IMR-90 (cell line): ENCODE results near the gene ANKRD37. TPM values are rescaled to one million over a fixed set of nuclear protein-coding genes. Genes with fewer than 3 reads are reported as not detected.

Experiments used
- ATAC-seq: fragments of 200-7000 bp; cut with Tn5 transposase; 2 replicates; pipeline ENCODE4 v1.9.1; 2020; ENCODE audit warnings: low read depth, mild to moderate bottlenecking, moderate library complexity
- BruUV-seq: library from RNA; stranded (reverse); fragments of 400-500 nt; replicated peaks from 2 replicates; lab custom pipeline; 2021; lab: Mats Ljungman, UMichigan
- CTCF ChIA-PET: fragments of 300-600 bp; formaldehyde crosslinking; extraction: SDS; loops from one replicate; lab custom pipeline; 2021; ENCODE audit warnings: antibody characterized with exemption; lab: Yijun Ruan, JAX
- POLR2A ChIA-PET: fragments of 300-600 bp; sonication (Branson Sonifier 250); formaldehyde crosslinking; loops from one replicate; lab custom pipeline; 2022; ENCODE audit warnings: antibody characterized with exemption; ENCODE audit not compliant: unreplicated experiment; lab: Charles Lee
- DNase-seq: peaks from one replicate; pipeline ENCODE4 v3.0.0; 2013
- H2AFZ ChIP-seq: replicated peaks from 2 replicates; pipeline ENCODE3; 2013; ENCODE audit warnings: low read length, mild to moderate bottlenecking; ENCODE audit not compliant: poor library complexity
- H2AK5ac ChIP-seq: 2 replicates; pipeline ENCODE4 v1.6.1; 2013; ENCODE audit warnings: low read depth, low read length, inconsistent platforms
- H2AK9ac ChIP-seq: replicated peaks from 2 replicates; pipeline ENCODE3; 2013; ENCODE audit warnings: mild to moderate bottlenecking, low read depth, low read length, moderate library complexity; ENCODE audit not compliant: poor library complexity
- H2BK120ac ChIP-seq: 2 replicates; pipeline ENCODE4 v1.6.1; 2013; ENCODE audit warnings: low read depth, low read length, inconsistent platforms
- H2BK15ac ChIP-seq: 3 replicates; pipeline ENCODE4 v1.6.1; 2013; ENCODE audit warnings: low read depth, low read length, inconsistent platforms
- H2BK20ac ChIP-seq: 2 replicates; pipeline ENCODE4 v1.6.1; 2013; ENCODE audit warnings: low read depth, mild to moderate bottlenecking, inconsistent platforms, low read length, moderate library complexity
- H2BK5ac ChIP-seq: 2 replicates; pipeline ENCODE4 v1.6.1; 2013; ENCODE audit warnings: mild to moderate bottlenecking, low read depth, low read length, inconsistent platforms; ENCODE audit not compliant: poor library complexity, severe bottlenecking
- H3K14ac ChIP-seq: replicated peaks from 2 replicates; pipeline ENCODE4 v1.6.1; 2013; ENCODE audit warnings: low read depth, low read length, inconsistent platforms
- H3K18ac ChIP-seq: 2 replicates; pipeline ENCODE4 v1.6.1; 2013; ENCODE audit warnings: low read depth, low read length, control low read depth
- H3K23ac ChIP-seq: 2 replicates; pipeline ENCODE4 v1.6.1; 2013; ENCODE audit warnings: low read depth, low read length, inconsistent platforms
- H3K27ac ChIP-seq: 2 replicates; pipeline ENCODE4 v1.5.1; 2013; ENCODE audit warnings: mild to moderate bottlenecking, control low read depth, low read length; ENCODE audit not compliant: insufficient read depth
- H3K27me3 ChIP-seq: 2 replicates; pipeline ENCODE4 v1.6.1; 2013; ENCODE audit warnings: low read length; ENCODE audit not compliant: control insufficient read depth, insufficient read depth
- H3K36me3 ChIP-seq: 2 replicates; pipeline ENCODE4 v1.6.1; 2013; ENCODE audit warnings: low read length, mixed read lengths; ENCODE audit not compliant: control insufficient read depth, insufficient read depth
- H3K4ac ChIP-seq: 2 replicates; pipeline ENCODE4 v1.6.1; 2013; ENCODE audit warnings: low read depth, low read length, inconsistent platforms
- H3K4me1 ChIP-seq: 2 replicates; pipeline ENCODE4 v1.6.1; 2013; ENCODE audit warnings: low read length, mixed read lengths; ENCODE audit not compliant: control insufficient read depth, insufficient read depth
- H3K4me2 ChIP-seq: 2 replicates; pipeline ENCODE4 v1.6.1; 2013; ENCODE audit warnings: low read depth, mild to moderate bottlenecking, control low read depth, low read length, moderate library complexity
- H3K4me3 ChIP-seq: 2 replicates; pipeline ENCODE4 v1.5.1; 2013; ENCODE audit warnings: low read depth, mild to moderate bottlenecking, control low read depth, low read length, moderate library complexity; ENCODE audit not compliant: insufficient read depth
- H3K56ac ChIP-seq: 2 replicates; pipeline ENCODE4 v1.6.1; 2013; ENCODE audit warnings: low read length, inconsistent platforms; ENCODE audit not compliant: insufficient read depth; ENCODE audit errors: extremely low read depth
- H3K79me1 ChIP-seq, 2 experiments: 2 replicates each; pipeline ENCODE4 v1.6.1; 2013; ENCODE audit warnings: low read length in 2 of 2, inconsistent platforms in 1 of 2, low read depth in 1 of 2
- H3K9ac ChIP-seq: 2 replicates; pipeline ENCODE4 v1.6.1; 2013; ENCODE audit warnings: low read depth, low read length, control low read depth
- H3K9me1 ChIP-seq: 2 replicates; pipeline ENCODE4 v1.6.1; 2013; ENCODE audit warnings: low read length, inconsistent platforms; ENCODE audit not compliant: insufficient read depth
- H3K9me3 ChIP-seq: 2 replicates; pipeline ENCODE4 v1.6.1; 2013; ENCODE audit warnings: low read length; ENCODE audit not compliant: control insufficient read depth, insufficient read depth
- H4K20me1 ChIP-seq: 2 replicates; pipeline ENCODE4 v1.6.1; 2013; ENCODE audit warnings: low read length, inconsistent platforms; ENCODE audit not compliant: insufficient read depth
- H4K5ac ChIP-seq: 2 replicates; pipeline ENCODE4 v1.6.1; 2013; ENCODE audit warnings: mild to moderate bottlenecking, low read depth, low read length, control low read depth
- H4K8ac ChIP-seq, 2 experiments: 2 replicates each; pipeline ENCODE4 v1.6.1; 2013; ENCODE audit warnings: low read depth in 2 of 2, low read length in 2 of 2, control low read depth in 1 of 2, inconsistent platforms in 1 of 2
- H4K91ac ChIP-seq: 2 replicates; pipeline ENCODE4 v1.6.1; 2013; ENCODE audit warnings: low read depth, low read length, inconsistent platforms; ENCODE audit not compliant: insufficient read depth
- BHLHE40 ChIP-seq: fragments of 150-350 bp; IDR thresholded peaks from 2 replicates; pipeline ENCODE4 v1.6.1; 2016; ENCODE audit warnings: mild to moderate bottlenecking, low read depth, low read length
- CEBPB ChIP-seq: IDR thresholded peaks from 2 replicates; pipeline ENCODE4 v1.6.1; 2012; ENCODE audit warnings: low read depth, low read length, improper control_type of control experiment
- FOS ChIP-seq: fragments of 150-350 bp; IDR thresholded peaks from 2 replicates; pipeline ENCODE4 v1.6.1; 2016; ENCODE audit warnings: low read depth, low read length
- MAFK ChIP-seq: IDR thresholded peaks from 2 replicates; pipeline ENCODE4 v1.6.1; 2012; ENCODE audit warnings: low read depth, low read length, improper control_type of control experiment
- MAZ ChIP-seq: IDR thresholded peaks from 2 replicates; pipeline ENCODE4 v1.6.1; 2012; ENCODE audit warnings: low read depth, mild to moderate bottlenecking, low read length, improper control_type of control experiment, moderate library complexity, borderline replicate concordance
- MXI1 ChIP-seq: IDR thresholded peaks from 2 replicates; pipeline ENCODE4 v1.6.1; 2012; ENCODE audit warnings: low read depth, mild to moderate bottlenecking, low read length, moderate library complexity, borderline replicate concordance
- NFE2L2 ChIP-seq: fragments of 150-350 bp; IDR thresholded peaks from 2 replicates; pipeline ENCODE4 v1.6.1; 2016; ENCODE audit warnings: low read depth, mild to moderate bottlenecking, low read length
- POLR2A ChIP-seq: IDR thresholded peaks from 2 replicates; pipeline ENCODE4 v1.6.1; 2012; ENCODE audit warnings: mild to moderate bottlenecking, low read depth, low read length
- RAD21 ChIP-seq: IDR thresholded peaks from 2 replicates; pipeline ENCODE4 v1.6.1; 2012; ENCODE audit warnings: low read length, improper control_type of control experiment
- RCOR1 ChIP-seq: IDR thresholded peaks from 2 replicates; pipeline ENCODE4 v1.6.1; 2012; ENCODE audit warnings: mild to moderate bottlenecking, low read length, improper control_type of control experiment; ENCODE audit not compliant: insufficient replicate concordance
- RFX5 ChIP-seq: IDR thresholded peaks from 2 replicates; pipeline ENCODE4 v1.8.0; 2012; ENCODE audit warnings: low read depth, mild to moderate bottlenecking, low read length, moderate library complexity
- SMC3 ChIP-seq: fragments of 150-350 bp; IDR thresholded peaks from 2 replicates; pipeline ENCODE4 v1.6.1; 2016; ENCODE audit warnings: low read depth, mild to moderate bottlenecking, antibody characterized with exemption, low read length, moderate library complexity
- WGBS, 2 experiments: methylation state at CpG; one replicate each; pipeline versions ENCODE4 v1.1.5 to v1.1.7; 2013; ENCODE audit warnings: missing lambda C conversion rate in 2 of 2; ENCODE audit not compliant: insufficient read length in 1 of 2; ENCODE audit errors: extremely low coverage in 2 of 2; 5-methylcytosine and 5-hydroxymethylcytosine counted together
- dilution Hi-C: fragments of 300-500 bp; cut with HindIII; formaldehyde crosslinking; loops from one replicate; pipeline ENCODE4 v1.14.3; 2018; ENCODE audit warnings: low sequenced_read_pairs; ENCODE audit not compliant: unreplicated experiment
- in situ Hi-C: fragments of 300-500 bp; cut with MboI; formaldehyde crosslinking; loops from 3 replicates; pipeline ENCODE4 v1.14.3; 2019; ENCODE audit warnings: low sequenced_read_pairs, inconsistent platforms, mixed read lengths
- intact Hi-C: fragments of 100-400 bp; cut with micrococcal nuclease; formaldehyde crosslinking; loops from 2 replicates; pipeline ENCODE4 v1.10.0; 2022
- polyA plus RNA-seq, 3 experiments: library from polyadenylated mRNA; depleted of rRNA; stranded (reverse); fragments of >200 nt; gene quantifications; 2 replicates each; pipeline ENCODE4 v1.2.3, GENCODE V29; 2012; ENCODE audit warnings: low replicate concordance in 1 of 3
- total RNA-seq: library from RNA; depleted of rRNA; stranded (reverse); fragments of >200 nt; gene quantifications from 2 replicates; pipeline ENCODE4 v1.2.3, GENCODE V29; 2012
- TF ChIP-seq, protein P1 (sequence below): fragments of 150-350 bp; IDR thresholded peaks from 2 replicates; pipeline ENCODE4 v1.6.1; 2016; ENCODE audit warnings: low read depth, mild to moderate bottlenecking, low read length, moderate library complexity, borderline replicate concordance
- TF ChIP-seq, protein P2 (sequence below): fragments of 150-350 bp; IDR thresholded peaks from 2 replicates; pipeline ENCODE4 v1.6.1; 2017; ENCODE audit warnings: mild to moderate bottlenecking, antibody characterized with exemption, low read length, low read depth
- TF ChIP-seq, protein P3 (sequence below): conservative IDR thresholded peaks from 2 replicates; pipeline ENCODE4 v1.5.1; 2012; ENCODE audit warnings: mild to moderate bottlenecking, low read depth, low read length, improper control_type of control experiment

ANKRD37 gene
- total and polyA plus RNA-seq, 2 of the 4 experiments (the other 2 are of a cell fraction): 7.1 to 8.2 TPM

DNA sequence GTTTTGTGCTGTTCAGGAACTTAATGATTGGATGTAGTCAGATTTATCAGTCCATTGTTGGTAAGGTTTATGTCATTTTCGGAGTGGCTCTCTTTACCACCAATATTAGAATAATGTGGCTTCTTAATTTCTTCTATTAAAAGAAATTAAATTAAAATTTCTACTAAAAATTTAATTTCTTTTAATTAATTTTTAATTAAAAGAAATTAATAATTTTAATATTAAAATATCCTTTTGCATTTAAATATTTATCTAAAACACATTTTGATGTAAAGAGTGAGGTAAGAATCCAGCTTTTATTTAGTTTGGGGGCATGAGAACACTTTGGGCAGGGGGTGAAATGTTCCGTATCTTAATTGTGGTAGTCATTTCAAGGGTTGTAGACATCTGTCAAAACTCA is 44.8 kb downstream of the ANKRD37 start:
- in situ Hi-C loops (no loop called here), intact Hi-C loops (no loop called here), dilution Hi-C loops (no loop called here)
- Histone ChIP-seq H2AFZ (no peak overlapping the region), H3K56ac (no peak overlapping the region), H3K23ac (no peak overlapping the region), H3K4me2 (no peak overlapping the region), H3K9me1 (no peaks in the 10 kb centered on the region), H2BK20ac (no peak overlapping the region), H2BK5ac (no peak overlapping the region), H4K5ac (no peak overlapping the region), H3K9ac (no peak overlapping the region), H3K18ac (no peak overlapping the region), H3K36me3 (no peaks in the 10 kb centered on the region), H3K27me3 (no peaks in the 10 kb centered on the region), H3K9me3 (no peaks in the 10 kb centered on the region), H2BK120ac (no peak overlapping the region), H3K14ac (no peak overlapping the region), H4K8ac (no peak overlapping the region), H3K79me1 (no peaks in the 10 kb centered on the region), H3K27ac (no peak overlapping the region), H2AK9ac (no peak overlapping the region), H4K20me1 (no peaks in the 10 kb centered on the region), H3K4me1 (no peaks in the 10 kb centered on the region), H4K91ac (no peak overlapping the region), H2AK5ac (no peak overlapping the region), H3K4ac (no peak overlapping the region), H3K4me3 (no peak overlapping the region), H2BK15ac (no peak overlapping the region)
- ChIA-PET CTCF (no interaction called here), POLR2A (no interaction called here)
- no CpG with 5 or more reads among the region's 2 CpGs for WGBS, 2 experiments
- TF ChIP-seq SMC3 (no peak), NFE2L2 (no peak), CEBPB (no peak), RCOR1 (no peak), MAZ (no peak), MXI1 (no peak), RFX5 (no peak), FOS (no peak), MAFK (no peak), POLR2A (no peak), RAD21 (no peak), BHLHE40 (no peak)
- TF ChIP-seq, protein P1, sequence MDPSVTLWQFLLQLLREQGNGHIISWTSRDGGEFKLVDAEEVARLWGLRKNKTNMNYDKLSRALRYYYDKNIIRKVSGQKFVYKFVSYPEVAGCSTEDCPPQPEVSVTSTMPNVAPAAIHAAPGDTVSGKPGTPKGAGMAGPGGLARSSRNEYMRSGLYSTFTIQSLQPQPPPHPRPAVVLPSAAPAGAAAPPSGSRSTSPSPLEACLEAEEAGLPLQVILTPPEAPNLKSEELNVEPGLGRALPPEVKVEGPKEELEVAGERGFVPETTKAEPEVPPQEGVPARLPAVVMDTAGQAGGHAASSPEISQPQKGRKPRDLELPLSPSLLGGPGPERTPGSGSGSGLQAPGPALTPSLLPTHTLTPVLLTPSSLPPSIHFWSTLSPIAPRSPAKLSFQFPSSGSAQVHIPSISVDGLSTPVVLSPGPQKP: no peak
- TF ChIP-seq, protein P2, sequence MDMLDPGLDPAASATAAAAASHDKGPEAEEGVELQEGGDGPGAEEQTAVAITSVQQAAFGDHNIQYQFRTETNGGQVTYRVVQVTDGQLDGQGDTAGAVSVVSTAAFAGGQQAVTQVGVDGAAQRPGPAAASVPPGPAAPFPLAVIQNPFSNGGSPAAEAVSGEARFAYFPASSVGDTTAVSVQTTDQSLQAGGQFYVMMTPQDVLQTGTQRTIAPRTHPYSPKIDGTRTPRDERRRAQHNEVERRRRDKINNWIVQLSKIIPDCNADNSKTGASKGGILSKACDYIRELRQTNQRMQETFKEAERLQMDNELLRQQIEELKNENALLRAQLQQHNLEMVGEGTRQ: no peak
- TF ChIP-seq, protein P3, sequence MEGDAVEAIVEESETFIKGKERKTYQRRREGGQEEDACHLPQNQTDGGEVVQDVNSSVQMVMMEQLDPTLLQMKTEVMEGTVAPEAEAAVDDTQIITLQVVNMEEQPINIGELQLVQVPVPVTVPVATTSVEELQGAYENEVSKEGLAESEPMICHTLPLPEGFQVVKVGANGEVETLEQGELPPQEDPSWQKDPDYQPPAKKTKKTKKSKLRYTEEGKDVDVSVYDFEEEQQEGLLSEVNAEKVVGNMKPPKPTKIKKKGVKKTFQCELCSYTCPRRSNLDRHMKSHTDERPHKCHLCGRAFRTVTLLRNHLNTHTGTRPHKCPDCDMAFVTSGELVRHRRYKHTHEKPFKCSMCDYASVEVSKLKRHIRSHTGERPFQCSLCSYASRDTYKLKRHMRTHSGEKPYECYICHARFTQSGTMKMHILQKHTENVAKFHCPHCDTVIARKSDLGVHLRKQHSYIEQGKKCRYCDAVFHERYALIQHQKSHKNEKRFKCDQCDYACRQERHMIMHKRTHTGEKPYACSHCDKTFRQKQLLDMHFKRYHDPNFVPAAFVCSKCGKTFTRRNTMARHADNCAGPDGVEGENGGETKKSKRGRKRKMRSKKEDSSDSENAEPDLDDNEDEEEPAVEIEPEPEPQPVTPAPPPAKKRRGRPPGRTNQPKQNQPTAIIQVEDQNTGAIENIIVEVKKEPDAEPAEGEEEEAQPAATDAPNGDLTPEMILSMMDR: no peak
- DNase-seq (no peak), ATAC-seq (no peak)
- BruUV-seq: no TSS peak
